ENCODE results near the gene NAALADL2. TPM values are rescaled to one million over a fixed set of nuclear protein-coding genes. Genes with fewer than 3 reads are reported as not detected.
A peak's percentile ranks its signal among the peaks of the same experiment; 100 is the strongest.

Gene NAALADL2
- total and polyA plus RNA-seq, 2 donors (not counting 3 experiments of a cell fraction or from before 2014, with no cell fraction given): 1.1 to 4.0 TPM

GRCh38 chr3:175260145-175260794 is 401.1 kb downstream of the NAALADL2 start:
- dilution Hi-C loops (cut with MboI; ENCODE audit: extremely low pct_ligation_motif_present, low sequenced_read_pairs) (no loop called here), intact Hi-C loops (cut with micrococcal nuclease) (no loop called here)
- no peaks in the 10 kb centered on the region for H3K79me2 ChIP-seq (ENCODE audit: control insufficient read depth, insufficient read depth, low read length)
- no peak overlapping the region for H3K4me3 ChIP-seq (replicated peaks in 1 of 3; ENCODE audit: insufficient read depth in 1 of 3, low read depth in 1 of 3, low read length in 3 of 3)
- BruUV-seq (replicated peaks): no TSS peak
- TF ChIP-seq CTCF (IDR thresholded peaks at IDR 0.05; ENCODE audit: extremely low read depth in 1 of 2, insufficient read depth in 1 of 2, low read depth in 1 of 2, low read length in 2 of 2) (no peak), FOS (IDR thresholded peaks at IDR 0.05; ENCODE audit: borderline replicate concordance, insufficient read depth, low read length) (peak; percentile 13)
- H3K27me3 ChIP-seq (ENCODE audit: control insufficient read depth in 2 of 2, insufficient read depth in 2 of 2, low read length in 2 of 2): no peaks in the 10 kb centered on the region
- no peaks in the 10 kb centered on the region for H4K20me1 ChIP-seq (replicated peaks; ENCODE audit: control insufficient read depth, extremely low read depth, insufficient read depth, low read length)
- no peaks in the 10 kb centered on the region for H3K9me1 ChIP-seq (replicated peaks; ENCODE audit: control insufficient read depth, extremely low read depth, insufficient read depth, low read length)
- FAIRE-seq: no peak
- no peak for DNase-seq (ENCODE audit: low read depth, low spot score)
- no peaks in the 10 kb centered on the region for H3K4me1 ChIP-seq (ENCODE audit: control insufficient read depth, extremely low read depth, insufficient read depth, low read length)
- H3K4me2 ChIP-seq (ENCODE audit: insufficient read depth, low read length): no peak overlapping the region
- CTCF ChIA-PET: interaction anchor here (2.2 kb wide), 1 partner anchor 12 kb away, joined by 5 read pairs; no protein-coding TSS in a partner anchor
- H3K9me3 ChIP-seq (replicated peaks; ENCODE audit: control insufficient read depth, insufficient read depth, low read length): no peaks in the 10 kb centered on the region
- no peak overlapping the region for H2AFZ ChIP-seq (ENCODE audit: low read depth, low read length)
- no peaks in the 10 kb centered on the region for H3K36me3 ChIP-seq (ENCODE audit: control insufficient read depth in 2 of 2, extremely low read depth in 1 of 2, insufficient read depth in 2 of 2, low read length in 2 of 2)
- H3K27ac ChIP-seq (ENCODE audit: insufficient read depth, low read depth, low read length): no peak overlapping the region
- H3K9ac ChIP-seq (replicated peaks; ENCODE audit: extremely low read depth, insufficient read depth, low read length): no peak overlapping the region
- POLR2A ChIA-PET: no interaction called here

DNA sequence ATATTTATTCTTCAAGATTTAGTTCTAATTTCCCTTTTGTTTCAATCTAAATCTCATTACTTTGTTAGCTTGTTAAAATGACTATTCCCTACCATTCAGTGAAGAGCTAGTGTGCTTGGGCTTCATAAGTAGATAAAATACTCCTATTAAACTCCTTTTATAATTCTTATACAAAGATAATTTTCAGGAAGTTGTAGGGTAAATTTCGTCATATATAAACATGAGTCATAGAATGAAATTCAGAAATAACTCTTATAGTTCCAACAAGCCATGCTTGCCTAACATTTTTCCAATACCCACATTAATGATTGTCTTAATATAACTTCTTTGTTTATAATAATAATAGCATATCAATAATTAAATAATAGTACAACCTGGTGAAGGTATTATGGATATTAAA is 407.3 kb downstream of the NAALADL2 start:
- Histone ChIP-seq H4K20me1 (replicated peaks; ENCODE audit: control insufficient read depth, extremely low read depth, insufficient read depth, low read length) (no peaks in the 10 kb centered on the region), H3K79me2 (ENCODE audit: control insufficient read depth, insufficient read depth, low read length) (no peaks in the 10 kb centered on the region), H3K27ac (ENCODE audit: insufficient read depth, low read depth, low read length) (no peak overlapping the region), H3K4me2 (ENCODE audit: insufficient read depth, low read length) (no peak overlapping the region), H2AFZ (ENCODE audit: low read depth, low read length) (no peak overlapping the region), H3K9me1 (replicated peaks; ENCODE audit: control insufficient read depth, extremely low read depth, insufficient read depth, low read length) (no peaks in the 10 kb centered on the region), H3K4me3 (replicated peaks in 1 of 3; ENCODE audit: insufficient read depth in 1 of 3, low read depth in 1 of 3, low read length in 3 of 3) (no peak overlapping the region), H3K4me1 (ENCODE audit: control insufficient read depth, extremely low read depth, insufficient read depth, low read length) (peaks cover 3% of the 10 kb centered on the region), H3K27me3 (ENCODE audit: control insufficient read depth in 2 of 2, insufficient read depth in 2 of 2, low read length in 2 of 2) (no peaks in the 10 kb centered on the region), H3K9ac (replicated peaks; ENCODE audit: extremely low read depth, insufficient read depth, low read length) (no peak overlapping the region), H3K36me3 (ENCODE audit: control insufficient read depth in 2 of 2, extremely low read depth in 1 of 2, insufficient read depth in 2 of 2, low read length in 2 of 2) (no peaks in the 10 kb centered on the region), H3K9me3 (replicated peaks; ENCODE audit: control insufficient read depth, insufficient read depth, low read length) (no peaks in the 10 kb centered on the region)
- BruUV-seq (replicated peaks): no TSS peak
- TF ChIP-seq EZH2 (IDR thresholded peaks at IDR 0.05; ENCODE audit: borderline replicate concordance, low read depth, low read length, severe bottlenecking) (no peak), FOS (IDR thresholded peaks at IDR 0.05; ENCODE audit: borderline replicate concordance, insufficient read depth, low read length) (peak; percentile 40)
- TF ChIP-seq, protein P1, sequence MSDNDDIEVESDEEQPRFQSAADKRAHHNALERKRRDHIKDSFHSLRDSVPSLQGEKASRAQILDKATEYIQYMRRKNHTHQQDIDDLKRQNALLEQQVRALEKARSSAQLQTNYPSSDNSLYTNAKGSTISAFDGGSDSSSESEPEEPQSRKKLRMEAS (IDR thresholded peaks at IDR 0.05; ENCODE audit: insufficient read depth, insufficient read length): no peak
- intact Hi-C loops (cut with micrococcal nuclease) (no loop called here), dilution Hi-C loops (cut with MboI; ENCODE audit: extremely low pct_ligation_motif_present, low sequenced_read_pairs) (no loop called here)
- FAIRE-seq: no peak
- CTCF ChIA-PET: interaction anchor here (2.0 kb wide), 1 partner anchor 13 kb away, joined by 5 read pairs; no protein-coding TSS in a partner anchor
- POLR2A ChIA-PET: interaction anchor here (0.6 kb wide), 1 partner anchor 167 kb away, joined by 3 read pairs; no protein-coding TSS in a partner anchor
- DNase-seq (ENCODE audit: low read depth, low spot score): peak; percentile 8

Measured in endothelial cell of umbilical vein (primary cell).